COR-L47 (cell line): Measurements from ENCODE around the gene SHISA9.
"Not testable (repeated sequence)": the region's sequence is repeated elsewhere in the genome, so short reads cannot be mapped to it uniquely, and the experiment has no call there.

Source experiments
- DNase-seq: peaks from one replicate; lab custom pipeline; 2025; lab: John Stamatoyannopoulos, UW

The SHISA9 gene

DNA sequence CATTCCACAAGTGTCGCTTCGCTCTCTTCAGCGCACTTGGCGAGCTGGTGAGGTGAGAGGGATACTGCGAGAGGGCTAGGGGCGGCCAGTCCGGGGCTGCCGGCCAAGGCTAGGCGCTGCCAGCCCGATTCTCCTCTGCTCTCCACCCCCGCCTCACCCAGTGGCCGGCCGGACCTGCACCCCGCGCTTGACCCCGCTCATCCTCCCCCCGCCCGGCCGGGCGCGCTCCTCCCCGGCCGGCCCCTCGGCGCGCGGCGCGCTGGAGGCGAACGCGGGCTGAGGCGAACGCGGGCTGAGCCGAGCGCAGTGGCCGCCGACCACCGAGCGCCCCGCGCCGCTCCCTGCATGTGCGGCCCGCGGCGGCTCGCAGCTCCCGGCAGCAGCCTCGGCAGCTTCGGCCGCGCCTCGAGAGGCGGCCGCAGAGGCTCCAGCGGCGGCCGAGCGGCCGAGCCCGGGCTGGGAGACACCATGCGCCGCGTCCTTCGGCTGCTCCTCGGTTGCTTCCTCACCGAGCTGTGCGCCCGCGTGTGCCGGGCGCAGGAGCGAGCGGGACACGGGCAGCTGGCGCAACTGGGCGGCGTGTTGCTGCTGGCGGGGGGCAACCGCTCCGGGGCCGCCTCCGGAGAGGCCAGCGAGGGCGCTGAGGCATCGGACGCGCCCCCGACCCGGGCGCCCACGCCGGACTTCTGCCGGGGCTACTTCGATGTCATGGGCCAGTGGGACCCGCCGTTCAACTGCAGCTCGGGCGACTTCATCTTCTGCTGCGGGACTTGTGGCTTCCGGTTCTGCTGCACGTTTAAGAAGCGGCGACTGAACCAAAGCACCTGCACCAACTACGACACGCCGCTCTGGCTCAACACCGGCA lies at the start of gene SHISA9:
Gene SHISA9 (plus strand): TSS at position 2 of the 865 bp plus-strand sequence.
- no peak for DNase-seq

DNA sequence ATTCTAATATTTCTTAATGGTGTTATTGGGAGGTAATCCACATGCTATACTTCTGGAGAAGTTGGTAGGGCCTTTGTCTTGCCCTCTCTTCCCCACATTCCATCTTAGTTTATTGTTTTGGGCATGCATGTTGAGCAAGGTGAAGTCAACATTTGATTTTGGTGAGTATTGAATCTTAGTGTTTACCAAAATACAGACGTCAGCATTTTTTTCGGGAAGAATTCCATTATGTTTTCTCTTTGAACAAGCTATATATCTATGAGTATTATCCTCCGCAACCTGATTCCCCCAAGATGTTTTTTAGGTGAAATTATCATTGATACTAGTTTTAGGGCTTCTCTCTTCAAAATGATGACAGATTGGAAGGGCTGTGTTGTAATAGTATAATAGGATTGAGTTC lies 47.4 kb upstream of the SHISA9 start:
- DNase-seq: no peak

DNA sequence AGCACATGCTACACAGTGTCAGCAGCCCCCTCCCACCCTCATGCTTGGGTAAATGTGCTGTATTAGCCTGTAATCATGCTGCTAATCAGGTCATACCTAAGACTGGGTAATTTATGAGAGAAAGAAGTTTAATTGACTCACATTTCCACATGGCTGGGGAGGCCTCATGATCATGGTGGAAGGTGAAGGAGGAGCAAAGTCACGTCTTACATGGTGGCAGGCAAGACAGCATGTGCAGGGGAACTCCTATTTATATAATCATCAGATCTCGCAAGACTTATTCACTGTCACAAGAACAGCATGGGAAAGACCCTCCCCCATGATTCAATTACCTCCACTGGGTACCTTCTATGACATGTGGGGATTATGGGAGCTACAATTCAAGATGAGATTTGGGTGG lies 44.0 kb upstream of the SHISA9 start:
- not testable (repeated sequence) for DNase-seq

DNA sequence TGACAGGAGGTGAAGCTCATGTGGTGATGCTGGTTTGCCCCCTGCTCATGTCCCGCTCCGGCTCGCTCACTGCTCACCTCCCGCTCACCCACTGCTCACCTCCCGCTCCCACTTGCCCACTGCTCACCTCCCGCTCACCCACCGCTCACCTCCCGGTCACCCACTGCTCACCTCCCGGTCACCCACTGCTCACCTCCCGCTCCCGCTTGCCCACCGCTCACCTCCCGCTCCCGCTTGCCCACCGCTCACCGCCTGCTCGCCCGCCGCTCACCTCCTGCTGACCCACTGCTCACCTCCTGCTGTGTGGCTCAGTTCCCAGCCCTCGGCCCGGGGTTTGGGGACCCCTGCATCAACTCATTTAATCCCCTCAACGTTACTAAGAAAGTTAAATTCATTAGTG lies 39.1 kb upstream of the SHISA9 start:
- no peak for DNase-seq

DNA sequence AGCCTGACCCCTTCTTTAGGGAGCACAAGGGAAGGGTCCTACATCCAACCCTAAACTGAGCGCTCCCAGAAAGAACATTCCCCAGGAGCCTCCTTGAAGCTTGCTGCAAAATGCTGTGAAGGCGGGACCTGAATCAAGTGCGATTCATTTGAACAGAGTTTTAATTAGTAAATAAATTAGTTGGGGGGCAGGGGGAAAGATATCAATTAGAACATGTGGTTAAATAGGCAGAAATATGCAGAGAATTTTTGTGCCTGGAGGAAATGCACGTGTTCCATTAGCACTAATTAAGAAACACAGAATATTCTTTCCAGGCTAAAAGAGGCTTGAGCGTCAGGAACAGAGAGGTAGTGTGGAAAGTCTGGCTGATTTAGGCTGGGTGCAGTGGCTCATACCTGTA lies 38.5 kb upstream of the SHISA9 start:
- no peak for DNase-seq

DNA sequence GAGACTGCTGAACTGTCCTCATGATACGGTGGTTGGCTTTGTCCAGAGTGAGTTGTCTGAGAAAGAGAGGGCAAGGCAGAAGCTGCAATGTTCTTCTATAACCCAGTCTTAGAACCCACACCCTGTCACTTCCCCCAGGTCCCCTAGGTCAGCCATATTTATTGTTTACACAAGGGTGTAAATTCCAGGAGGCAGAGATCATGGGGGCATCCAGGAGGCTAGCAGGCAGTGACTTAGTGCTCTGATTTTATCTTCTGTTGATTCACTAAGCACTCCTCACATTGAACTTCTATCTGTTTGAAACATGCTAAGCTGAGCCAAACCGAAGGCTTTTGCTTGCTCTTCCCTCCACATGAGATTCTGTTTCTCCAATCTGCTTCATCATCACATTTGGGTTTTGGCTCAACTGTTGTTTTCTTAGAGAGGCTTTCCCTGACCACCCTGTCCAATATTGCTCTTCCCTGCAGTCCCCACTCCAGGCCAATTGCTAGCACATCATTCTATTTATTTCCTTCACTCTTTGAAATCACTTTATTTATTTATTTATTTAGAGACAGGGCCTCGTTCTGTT lies 34.3 kb upstream of the SHISA9 start:
- no peak for DNase-seq

DNA sequence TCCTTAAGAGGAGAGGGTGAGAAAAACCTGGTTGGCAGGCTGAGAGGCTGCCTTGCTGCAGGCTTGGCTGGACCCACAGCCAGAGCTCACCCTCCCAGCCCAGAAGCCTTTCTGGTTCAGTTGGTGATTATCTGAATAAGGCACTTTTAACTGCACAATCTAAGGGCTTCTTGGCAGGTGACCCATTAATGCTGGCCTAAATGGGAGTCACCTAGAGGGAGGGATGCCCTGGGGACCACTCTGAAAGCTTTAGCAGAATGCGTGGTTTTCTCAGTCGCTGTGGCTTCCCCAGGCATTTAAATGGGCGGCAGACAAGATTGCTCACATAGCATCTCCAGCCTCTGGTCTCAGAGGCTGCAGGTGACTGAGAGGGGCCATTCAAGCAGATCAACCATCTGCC lies 33.2 kb upstream of the SHISA9 start:
- no peak for DNase-seq

DNA sequence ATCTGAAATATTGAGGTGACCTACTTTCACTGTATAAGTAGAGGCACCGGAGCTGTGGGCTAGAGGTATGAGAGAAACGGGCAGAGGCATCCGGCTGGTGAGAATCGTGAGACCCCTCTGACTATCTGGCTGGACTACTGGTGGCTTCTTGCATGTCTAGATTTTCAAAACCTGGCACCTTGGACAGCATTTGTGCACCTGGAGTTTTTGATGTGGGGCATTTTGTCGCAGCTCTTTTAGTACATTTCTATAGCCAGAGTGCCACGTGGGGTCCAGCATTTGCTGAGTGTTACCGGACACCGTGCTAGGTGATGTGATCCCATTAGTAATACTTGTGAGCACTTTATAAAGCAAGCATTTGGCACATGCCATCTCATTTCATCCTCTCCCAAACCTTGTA lies 32.6 kb upstream of the SHISA9 start:
- DNase-seq: no peak

DNA sequence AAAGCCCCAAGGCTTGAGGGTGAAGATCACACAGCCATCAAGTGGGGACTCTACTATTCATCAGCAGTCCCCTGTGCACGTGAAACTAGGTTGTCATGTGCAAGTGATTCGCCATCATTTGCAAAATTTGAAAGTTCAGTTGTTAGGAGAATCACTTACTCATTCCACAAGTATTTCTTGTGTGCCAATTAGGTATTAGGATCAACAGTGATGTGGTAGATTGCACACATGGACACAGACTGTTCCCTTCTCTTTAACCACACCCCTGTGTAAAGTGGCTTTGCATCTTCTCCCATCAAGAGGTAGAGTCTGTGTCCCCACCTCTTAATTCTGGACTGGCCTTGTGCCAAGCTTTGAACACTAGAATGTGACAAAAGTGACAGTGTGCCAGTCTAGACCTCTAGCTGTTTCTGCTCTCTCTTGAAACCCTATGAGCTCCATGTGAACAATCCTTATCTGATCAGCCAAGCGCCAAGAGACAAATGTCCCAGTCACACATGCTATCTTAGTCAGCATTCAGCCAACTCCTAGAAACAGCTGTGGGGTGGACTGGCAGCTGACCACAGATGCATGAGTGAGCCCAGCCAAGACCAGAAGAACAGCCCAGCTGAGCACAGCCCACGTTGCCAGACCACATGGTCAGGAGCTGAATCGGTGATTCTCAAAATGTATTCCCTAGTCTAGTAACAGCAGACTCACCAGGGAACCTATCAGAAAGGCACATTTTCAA lies 31.5 kb upstream of the SHISA9 start:
- no peak for DNase-seq

DNA sequence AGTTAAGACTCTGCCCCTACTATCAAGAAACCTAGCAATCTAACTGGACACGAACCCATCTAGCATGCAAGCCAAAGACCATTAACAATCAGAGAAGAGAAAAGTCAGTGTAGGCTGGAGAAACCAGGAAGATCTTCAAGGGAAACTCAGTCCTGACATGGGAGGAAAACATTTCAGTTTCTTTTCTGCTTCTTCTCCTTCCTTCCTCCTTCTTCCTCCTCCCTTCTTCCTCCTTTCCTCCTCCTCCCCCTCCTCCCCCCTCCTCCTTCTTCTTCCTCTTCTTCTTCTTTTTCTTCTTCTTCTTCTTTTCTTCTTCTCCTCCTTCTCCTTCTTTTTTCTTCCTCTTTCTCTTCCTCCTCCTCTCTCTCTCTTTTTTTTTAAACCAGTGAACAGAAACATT lies 29.6 kb upstream of the SHISA9 start:
- no peak for DNase-seq

DNA sequence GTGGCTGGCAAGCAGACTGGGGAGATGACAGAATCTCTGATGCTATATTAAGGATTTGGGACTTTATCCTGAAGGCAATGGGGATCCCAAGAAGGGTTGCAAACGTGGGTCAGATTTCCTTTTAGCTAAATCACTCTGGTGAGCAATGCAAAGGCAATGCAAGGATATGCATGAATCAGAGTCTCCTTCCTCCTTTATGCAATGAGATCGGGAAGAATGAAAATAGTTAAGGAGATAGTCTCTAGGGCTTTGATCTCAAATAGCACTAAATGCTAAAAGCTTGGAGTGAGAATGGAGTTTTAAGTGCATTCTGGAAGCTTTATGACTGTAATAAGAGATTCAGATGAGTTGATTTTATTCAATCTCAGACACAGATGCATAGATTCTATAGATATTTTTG lies 27.2 kb upstream of the SHISA9 start:
- DNase-seq: no peak

DNA sequence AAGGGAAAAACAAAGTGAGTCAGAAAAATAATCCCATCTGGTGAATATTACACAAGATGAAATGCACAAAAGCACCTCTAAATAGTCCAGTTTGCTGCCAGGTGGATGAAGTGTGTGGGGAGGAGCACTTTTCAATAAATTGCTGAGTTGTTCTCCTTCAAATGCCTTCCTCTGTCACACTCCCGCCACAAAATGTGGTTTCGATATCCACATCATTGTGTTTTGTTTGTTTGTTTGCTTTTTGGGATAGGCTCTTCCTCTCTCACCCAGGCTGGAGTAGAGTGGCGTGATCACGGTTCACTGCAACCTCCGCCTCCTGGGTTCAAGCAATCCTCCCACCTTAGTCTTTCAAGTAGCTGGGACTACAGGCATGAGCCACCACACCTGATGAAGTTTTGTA lies 24.6 kb upstream of the SHISA9 start:
- no peak for DNase-seq

DNA sequence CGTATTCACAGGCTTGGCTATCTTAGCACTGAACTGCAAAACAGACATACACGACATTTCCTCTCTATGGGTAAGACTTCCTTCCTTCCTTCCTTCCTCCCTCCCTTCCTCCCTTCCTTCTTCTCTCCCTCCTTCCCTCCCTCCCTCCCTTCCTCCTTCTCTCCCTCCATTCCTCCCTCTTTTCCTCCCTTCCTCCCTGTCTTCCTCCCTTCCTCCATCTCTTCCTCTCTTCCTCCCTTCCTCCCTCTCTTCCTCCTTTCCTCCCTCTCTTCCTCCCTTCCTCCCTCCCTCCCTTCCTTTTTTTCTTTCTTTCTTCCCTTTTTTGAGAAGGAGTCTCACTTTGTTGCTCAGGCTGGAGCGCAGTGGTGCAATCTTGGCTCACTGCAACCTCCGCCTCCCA lies 22.4 kb upstream of the SHISA9 start:
- DNase-seq: no peak

DNA sequence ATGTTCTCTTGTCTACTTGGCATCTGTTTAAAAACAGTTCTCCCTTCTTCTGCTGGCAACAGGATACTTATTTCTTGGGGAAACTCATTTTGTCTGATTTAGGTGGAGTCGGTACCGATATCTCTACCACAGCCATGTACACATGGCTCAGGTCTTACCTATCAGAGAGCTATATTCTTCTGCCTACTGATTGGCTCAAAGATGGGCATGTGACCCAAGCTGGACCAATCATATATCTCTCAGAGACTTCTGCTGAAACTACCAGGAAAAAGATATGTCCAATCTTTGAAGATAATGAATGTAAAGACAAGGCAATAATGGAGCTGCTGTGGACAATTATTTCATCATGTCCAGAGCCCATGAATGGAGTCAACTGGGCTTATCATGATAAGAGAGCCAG lies 21.6 kb upstream of the SHISA9 start:
- no peak for DNase-seq

DNA sequence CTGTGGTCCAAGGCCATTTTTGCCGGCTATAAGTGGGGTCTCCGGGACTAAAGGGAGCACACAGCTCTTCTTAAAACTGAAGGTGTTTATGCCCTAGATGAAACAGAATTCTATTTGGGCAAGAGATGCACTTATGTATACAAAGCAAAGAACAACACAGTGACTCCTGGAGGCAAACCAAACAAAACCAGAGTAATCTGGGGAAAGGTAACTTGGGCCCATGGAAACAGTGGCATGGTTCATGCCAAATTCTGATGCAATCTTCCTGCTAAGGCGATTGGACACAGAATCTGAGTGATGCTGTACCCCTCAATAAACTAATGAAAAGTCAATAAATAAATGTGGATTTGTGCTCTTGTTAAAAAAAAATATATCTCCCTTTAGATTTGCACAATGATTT lies 20.2 kb upstream of the SHISA9 start:
- no peak for DNase-seq

DNA sequence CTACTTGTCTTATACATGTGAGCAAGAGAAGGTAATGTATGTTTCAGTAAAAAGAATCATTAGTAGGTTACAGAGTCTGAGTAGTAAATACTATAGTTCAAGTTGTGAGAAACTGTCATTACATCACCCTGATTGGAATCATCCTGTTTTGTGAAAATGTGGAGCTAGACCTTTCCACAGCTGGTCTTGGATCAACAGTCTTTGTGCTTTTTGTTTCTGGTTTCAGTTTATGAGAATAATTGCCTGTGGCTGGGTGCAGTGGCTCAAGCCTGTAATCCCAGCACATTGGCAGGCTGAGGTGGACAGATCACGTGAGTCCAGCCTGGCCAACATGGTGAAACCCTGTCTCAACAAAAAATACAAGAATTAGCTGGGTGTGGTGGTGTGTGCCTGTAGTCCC lies 19.7 kb upstream of the SHISA9 start:
- no peak for DNase-seq

DNA sequence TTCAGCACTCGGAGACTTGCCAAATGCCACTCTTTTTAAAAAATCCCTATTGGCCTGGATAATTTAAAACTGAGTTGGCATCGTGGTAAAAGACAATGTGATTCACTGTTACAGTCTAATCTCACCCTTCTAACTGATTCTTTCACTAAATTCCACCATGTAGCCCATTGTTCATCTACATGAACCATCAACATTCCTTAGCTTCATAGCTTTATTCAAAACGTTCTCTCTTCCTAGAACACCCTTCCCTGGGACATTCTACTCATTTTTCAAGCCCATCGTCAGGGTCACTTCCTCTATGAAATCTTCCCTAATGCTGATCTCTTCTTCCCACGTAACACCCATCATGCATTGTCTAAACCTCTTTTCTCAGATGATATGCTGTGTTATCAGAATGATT lies 15.7 kb upstream of the SHISA9 start:
- no peak for DNase-seq

DNA sequence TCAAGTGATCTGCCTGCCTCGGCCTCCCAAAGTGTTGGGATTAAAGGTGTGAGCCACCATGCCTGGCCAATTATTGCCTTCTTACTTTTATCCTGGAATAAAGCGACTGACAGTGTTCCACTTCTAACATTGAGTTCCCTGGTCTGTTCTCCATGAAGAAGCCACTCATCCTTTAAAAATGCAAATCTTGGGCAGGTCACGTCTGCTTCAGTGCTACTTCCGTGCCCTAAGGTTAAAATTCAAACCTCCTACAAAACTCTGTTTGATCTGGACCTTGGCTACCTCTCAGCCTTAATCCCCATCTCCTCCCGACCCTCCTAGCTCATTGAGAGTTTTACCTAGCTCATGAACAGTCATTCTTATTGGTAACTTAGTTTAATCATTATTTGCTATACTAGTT lies 9.6 kb upstream of the SHISA9 start:
- no peak for DNase-seq

DNA sequence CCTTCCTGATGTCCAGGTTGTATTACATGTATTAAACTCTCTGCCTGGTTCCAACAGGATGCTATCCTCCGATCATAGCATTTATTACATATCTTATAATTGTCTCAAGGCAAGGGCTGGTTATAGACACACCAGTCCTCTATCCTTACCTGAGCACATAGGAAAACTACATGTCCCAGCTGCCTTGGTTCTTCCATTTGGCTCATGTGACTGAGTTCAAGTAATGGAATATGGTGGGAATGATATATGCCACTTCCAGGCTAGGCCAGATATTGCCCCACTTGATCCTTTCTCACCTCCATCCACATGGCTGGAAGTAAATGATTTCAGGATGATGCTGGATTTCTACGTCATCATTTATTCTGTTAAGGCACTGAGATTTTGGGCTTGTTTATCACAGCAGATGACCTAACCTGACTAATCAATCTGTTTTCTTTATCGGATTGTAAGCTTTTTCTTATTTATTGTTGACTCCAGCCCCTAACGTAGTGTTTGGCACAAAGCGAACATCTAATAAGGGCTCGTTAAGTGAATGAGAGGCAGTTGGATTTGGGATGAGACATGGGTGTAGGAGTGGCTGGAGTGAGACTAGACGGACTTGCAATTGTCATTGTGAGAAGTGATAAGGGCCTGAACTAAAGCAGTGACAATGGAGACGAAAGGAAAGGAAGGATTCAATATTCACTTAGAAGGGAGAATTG lies 8.2 kb upstream of the SHISA9 start:
- DNase-seq: no peak

DNA sequence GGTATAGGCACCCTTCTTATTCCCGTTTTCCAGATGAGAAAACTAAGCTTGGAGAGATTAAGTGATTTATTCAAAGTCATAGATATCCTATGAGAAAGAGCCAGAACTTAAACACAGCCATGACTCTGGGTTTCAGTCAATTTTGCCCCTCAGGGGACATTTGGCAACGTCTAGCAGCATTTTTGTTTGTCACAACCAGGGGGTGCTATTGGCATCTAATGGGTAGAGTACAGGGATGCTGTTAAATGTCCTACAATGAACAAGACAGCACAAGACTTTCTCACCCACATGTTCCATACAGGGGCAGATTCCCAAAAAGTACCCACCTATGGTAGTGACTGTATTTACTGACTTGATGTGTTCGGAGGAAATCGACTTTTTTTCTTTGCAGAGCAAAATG lies 4.8 kb upstream of the SHISA9 start:
- peak; percentile 28 for DNase-seq

DNA sequence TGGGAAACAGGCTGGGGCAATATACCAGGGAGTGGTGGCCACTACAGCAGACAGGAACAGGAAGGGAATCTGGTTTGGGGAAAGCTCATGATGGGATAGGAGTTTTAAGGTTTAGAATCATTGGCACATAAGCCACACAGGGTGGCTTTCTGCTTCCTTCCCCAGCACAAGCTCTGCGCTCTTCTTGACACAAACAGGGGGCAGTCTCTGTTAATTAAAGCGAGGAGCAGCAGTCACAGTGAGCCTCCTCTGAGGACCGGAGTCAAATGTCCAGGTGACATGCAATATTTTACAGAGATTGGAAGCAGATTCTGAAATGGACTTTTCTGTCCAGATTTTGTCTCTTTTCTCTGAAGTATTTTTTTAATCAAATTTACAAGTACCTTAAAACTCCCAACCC lies 2.8 kb upstream of the SHISA9 start:
- DNase-seq: no peak

DNA sequence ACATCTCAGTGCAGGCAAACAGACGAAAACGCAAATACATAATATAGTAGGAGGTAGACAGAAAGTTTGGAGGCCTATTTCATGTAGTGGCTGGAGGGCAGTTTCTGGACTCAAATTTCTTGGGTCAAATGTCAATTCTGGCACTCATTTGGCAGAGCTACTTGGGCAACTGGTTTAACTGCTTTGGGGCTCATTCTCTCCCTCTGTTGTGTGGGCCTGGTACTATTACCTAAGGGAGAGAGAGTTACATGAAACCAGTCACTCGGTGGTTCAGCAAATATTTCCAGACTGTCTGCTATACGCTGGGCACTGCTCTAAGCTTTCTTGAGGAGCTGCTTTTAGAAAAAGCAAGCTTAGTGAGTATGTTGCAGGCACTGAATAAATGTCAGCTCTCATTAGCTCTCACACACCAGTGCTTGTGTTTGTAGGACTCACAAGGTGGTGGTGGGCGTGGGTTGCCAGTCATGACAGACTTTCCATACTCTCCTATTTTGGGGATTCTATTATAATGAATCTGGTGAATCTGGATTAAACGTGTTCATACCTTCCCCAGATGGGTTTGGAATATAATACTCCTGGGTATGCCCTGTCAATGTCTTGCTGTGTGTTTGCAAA lies 1.8 kb upstream of the SHISA9 start:
- no peak for DNase-seq
